K562 (cell line): ENCODE results near the gene EGFL7. TPM values are rescaled to one million over a fixed set of nuclear protein-coding genes. Genes with fewer than 3 reads are reported as not detected.

ENCODE experiments used
- ATAC-seq: fragments of 200-7000 bp; cut with Tn5 transposase; 3 replicates; pipeline ENCODE4 v1.9.1; 2020; ENCODE audit warnings: moderate library complexity
- BruUV-seq: library from RNA; stranded (reverse); fragments of 400-500 nt; replicated peaks from 2 replicates; lab custom pipeline; 2021; lab: Mats Ljungman, UMichigan
- CTCF ChIA-PET: fragments of 300-600 bp; formaldehyde crosslinking; extraction: SDS; loops from one replicate; lab custom pipeline; 2021; ENCODE audit warnings: low intra/inter-chr PET ratio; lab: Yijun Ruan, JAX
- POLR2A ChIA-PET: fragments of 300-600, 350-650 bp; sonication (Branson Sonifier 250); formaldehyde crosslinking; extraction: SDS; loops from one replicate; lab custom pipeline; 2021; ENCODE audit warnings: antibody characterized with exemption, inconsistent platforms; lab: Yijun Ruan, JAX
- DNase-seq, 4 experiments: peaks; one replicate each; pipeline versions ENCODE4 v3.0.0 to v3.0.0-alpha.2; 2011 to 2018; ENCODE audit warnings: low spot score in 3 of 4, mixed read lengths in 3 of 4; ENCODE audit errors: extremely low read depth in 1 of 4
- FAIRE-seq: peaks from 2 replicates; lab custom pipeline; 2011; peaks lifted over from hg19 to GRCh38; lab: Jason Lieb, UNC
- H2AFZ ChIP-seq: 2 replicates; pipeline ENCODE4 v1.6.0; 2011; ENCODE audit warnings: low read depth, low read length, control low read depth, inconsistent platforms
- H3K27ac ChIP-seq: fragments of 200-600 bp; 3 replicates; pipeline ENCODE4 v1.8.0; 2011; ENCODE audit warnings: low read depth, mild to moderate bottlenecking, control low read depth, inconsistent platforms, low read length, moderate library complexity, mixed read lengths; ENCODE audit errors: extremely low read depth
- H3K27me3 ChIP-seq, 2 experiments: fragments of 300-600 bp in 1 of 2; 2 replicates in 1 of 2; 3 replicates in 1 of 2; pipeline versions ENCODE4 v1.6.0 to v1.8.0; 2011; ENCODE audit warnings: inconsistent platforms in 2 of 2, low read length in 2 of 2, mild to moderate bottlenecking in 1 of 2, mixed read lengths in 1 of 2, moderate library complexity in 1 of 2; ENCODE audit not compliant: control insufficient read depth in 2 of 2, insufficient read depth in 2 of 2
- H3K36me3 ChIP-seq: fragments of 300-600 bp; 3 replicates; pipeline ENCODE4 v1.8.0; 2011; ENCODE audit warnings: mild to moderate bottlenecking, low read length, inconsistent platforms; ENCODE audit not compliant: control insufficient read depth, insufficient read depth
- H3K4me1 ChIP-seq, 2 experiments: fragments of 200-600 bp in 1 of 2; replicated peaks in 1 of 2; 2 replicates in 1 of 2; 3 replicates in 1 of 2; pipeline versions ENCODE4 v1.5.1 to v1.8.0; 2011; ENCODE audit warnings: inconsistent platforms in 2 of 2, low read length in 2 of 2, mild to moderate bottlenecking in 1 of 2, mixed read lengths in 1 of 2, moderate library complexity in 1 of 2; ENCODE audit not compliant: control insufficient read depth in 2 of 2, insufficient read depth in 2 of 2
- H3K4me2 ChIP-seq: 2 replicates; pipeline ENCODE4 v1.6.1; 2011; ENCODE audit warnings: low read length, control low read depth, inconsistent platforms, mixed read lengths; ENCODE audit not compliant: insufficient read depth
- H3K4me3 ChIP-seq: fragments of 200-600 bp; sonication (generic), shearing (Covaris generic); 2 replicates; pipeline ENCODE4 v1.5.1; 2016; ENCODE audit warnings: control low read depth, inconsistent platforms
- H3K79me2 ChIP-seq: fragments of 200-600 bp; 3 replicates; pipeline ENCODE4 v1.8.0; 2011; ENCODE audit warnings: low read length, inconsistent platforms; ENCODE audit not compliant: control insufficient read depth, insufficient read depth
- H3K9ac ChIP-seq, 2 experiments: 2 replicates each; pipeline versions ENCODE4 v1.6.0 to v1.6.1; 2011; ENCODE audit warnings: low read depth in 2 of 2, low read length in 2 of 2, control low read depth in 1 of 2, inconsistent platforms in 1 of 2, mild to moderate bottlenecking in 1 of 2, mixed read lengths in 1 of 2; ENCODE audit not compliant: insufficient read depth in 1 of 2
- H3K9me1 ChIP-seq: one replicate; pipeline ENCODE4 v1.6.0; 2011; ENCODE audit warnings: inconsistent platforms, mild to moderate bottlenecking, low read length, moderate library complexity; ENCODE audit not compliant: control insufficient read depth, insufficient read depth
- H3K9me3 ChIP-seq: replicated peaks from 2 replicates; pipeline ENCODE4 v1.5.1; 2011; ENCODE audit warnings: low read depth, low read length, inconsistent platforms; ENCODE audit not compliant: control insufficient read depth, insufficient read depth
- H4K20me1 ChIP-seq: replicated peaks from 2 replicates; pipeline ENCODE4 v1.6.1; 2011; ENCODE audit warnings: low read length, inconsistent platforms, mixed read lengths; ENCODE audit not compliant: control insufficient read depth, insufficient read depth
- ATF7 ChIP-seq: fragments of 450-650 bp; IDR thresholded peaks from 2 replicates; pipeline ENCODE4 v1.7.1; 2014; ENCODE audit warnings: mild to moderate bottlenecking, moderate library complexity
- EHMT2 ChIP-seq: fragments of 450-650 bp; IDR thresholded peaks from 2 replicates; pipeline ENCODE4 v1.6.1; 2018; ENCODE audit warnings: antibody characterized with exemption
- HES1 ChIP-seq: fragments of 450-650 bp; IDR thresholded peaks from 2 replicates; pipeline ENCODE4 v1.6.1; 2016; ENCODE audit warnings: low read depth, mild to moderate bottlenecking, moderate library complexity
- MXD1 ChIP-seq: fragments of 250-450 bp; sonication (Bioruptor Pico); IDR thresholded peaks from 2 replicates; pipeline ENCODE4 v1.8.0; 2021; ENCODE audit warnings: borderline replicate concordance, mild to moderate bottlenecking, moderate library complexity; ENCODE audit not compliant: poor library complexity, severe bottlenecking
- NR1H2 ChIP-seq: sonication (generic); formaldehyde crosslinking; IDR thresholded peaks from 2 replicates; pipeline ENCODE4 v1.4.0; 2020; ENCODE audit warnings: mild to moderate bottlenecking, missing genetic modification reagents
- PCBP1 ChIP-seq: fragments of 200-400 bp; formaldehyde crosslinking; IDR thresholded peaks from 2 replicates; pipeline ENCODE4 v1.6.1; 2018; ENCODE audit warnings: mild to moderate bottlenecking, low read depth, low read length; ENCODE audit not compliant: poor library complexity, severe bottlenecking
- POLR2G ChIP-seq: fragments of 200-400 bp; formaldehyde crosslinking; IDR thresholded peaks from 2 replicates; pipeline ENCODE4 v1.6.1; 2017; ENCODE audit warnings: low read depth, mild to moderate bottlenecking, antibody characterized with exemption, low read length, moderate library complexity
- SNIP1 ChIP-seq: fragments of 450-650 bp; IDR thresholded peaks from 2 replicates; pipeline ENCODE4 v1.7.1; 2017; ENCODE audit warnings: low read depth, mild to moderate bottlenecking
- ZBTB8A ChIP-seq: fragments of 450-650 bp; IDR thresholded peaks from 2 replicates; pipeline ENCODE4 v1.6.1; 2018; ENCODE audit warnings: mild to moderate bottlenecking, moderate library complexity; ENCODE audit not compliant: partially characterized antibody
- ZBTB9 ChIP-seq: fragments of 450-650 bp; formaldehyde crosslinking; IDR thresholded peaks from 2 replicates; pipeline ENCODE4 v1.4.0; 2020; ENCODE audit warnings: mild to moderate bottlenecking, moderate library complexity
- ZNF175 ChIP-seq: fragments of 200-800 bp; sonication (Bioruptor generic); IDR thresholded peaks from 2 replicates; pipeline ENCODE4 v1.6.1; 2016; ENCODE audit warnings: low read depth, mild to moderate bottlenecking, missing genetic modification characterization, missing compliant biosample characterization
- ZNF444 ChIP-seq: fragments of 250-450 bp; sonication (Bioruptor Pico); IDR thresholded peaks from 2 replicates; pipeline ENCODE4 v1.4.0; 2020; ENCODE audit warnings: mild to moderate bottlenecking, moderate library complexity
- WGBS: fragments of 100-300 bp; shearing (Covaris generic); methylation state at CpG from one replicate; pipeline ENCODE4 v1.1.6; 2016; ENCODE audit warnings: low coverage, mixed read lengths; ENCODE audit not compliant: insufficient coverage; ENCODE audit errors: missing lambda C conversion rate; 5-methylcytosine and 5-hydroxymethylcytosine counted together
- in situ Hi-C: fragments of 300-500 bp; cut with MboI; formaldehyde crosslinking; loops from 4 replicates; pipeline ENCODE4 v1.15.0; 2018; ENCODE audit warnings: inconsistent platforms, mixed read lengths
- intact Hi-C: fragments of 100-400 bp; cut with micrococcal nuclease; formaldehyde crosslinking; loops from 2 replicates; pipeline ENCODE4 v1.14.2; 2022
- polyA plus RNA-seq, 8 experiments: library from polyadenylated mRNA; depleted of rRNA in 4 of 8; stranded (reverse) in 5 of 8; unstranded in 3 of 8; fragments of >200 nt; fragmentation: Nextera tagmentation in 2 of 8; fragmentation: Illumina TruSeq in 1 of 8; extraction: Ambion mirVana in 2 of 8; extraction: Trizol in 1 of 8; gene quantifications; 2 replicates each; pipeline versions ENCODE4 v1.2.1 to v1.2.3, GENCODE V29; 2011 to 2014; ENCODE audit warnings: inconsistent platforms in 1 of 8, missing spikeins in 1 of 8
- total RNA-seq, 7 experiments: library from RNA; depleted of rRNA in 6 of 7; stranded (reverse); fragments of >200 nt in 6 of 7; fragmentation: Illumina TruSeq in 2 of 7; extraction: Trizol in 2 of 7; gene quantifications; 2 replicates each; pipeline versions ENCODE4 v1.2.1 to v1.2.3, GENCODE V29; 2011 to 2021; ENCODE audit warnings: low replicate concordance in 1 of 7
- TF ChIP-seq, protein P1 (sequence below): sonication (generic); formaldehyde crosslinking; IDR thresholded peaks from 2 replicates; pipeline ENCODE4 v1.8.0; 2022; ENCODE audit warnings: mild to moderate bottlenecking, missing genetic modification reagents, borderline replicate concordance

Gene EGFL7
- total and polyA plus RNA-seq, 9 of the 15 experiments (the other 6 are each of a cell fraction or from before 2014, with no cell fraction given) = 1.5 to 286 (median 55.5) TPM

GRCh38 chr9:136719195-136719880 is 56.6 kb downstream of the EGFL7 start:
- Histone ChIP-seq H3K27ac (no peak overlapping the region), H3K9me1 (no peaks in the 10 kb centered on the region), H3K9ac (peak overlapping the region in 1 of 2 experiments; percentile 64; a peak in 1 of 4 replicates), H3K79me2 (peaks cover 11% of the 10 kb centered on the region), H3K4me3 (no peak overlapping the region), H3K36me3 (peaks cover 40% of the 10 kb centered on the region; the same call in 2 of the 3 replicates), H3K27me3 (no peaks in the 10 kb centered on the region), H4K20me1 (peaks cover 28% of the 10 kb centered on the region), H3K9me3 (no peaks in the 10 kb centered on the region), H2AFZ (no peak overlapping the region), H3K4me1 (peaks cover 0 to 83% of the 10 kb centered on the region in 2 experiments; a peak in 3 of 5 replicates), H3K4me2 (no peak overlapping the region)
- ChIA-PET CTCF (no interaction called here), POLR2A (interaction anchor here (0.6 to 1.6 kb wide), 4 partner anchors 9 to 816 kb away, joined by 3 to 6 read pairs (median 4); no protein-coding TSS in a partner anchor)
- intact Hi-C loops = no loop called here
- FAIRE-seq = no peak
- no TSS peak for BruUV-seq
- 63% methylated on average over 14 of the region's 24 CpGs for WGBS
- ATAC-seq = peak; percentile 19
- in situ Hi-C loops = no loop called here
- no peak for DNase-seq
- no peak for TF ChIP-seq SNIP1
- TF ChIP-seq ZBTB9 (CRISPR knock-in tag) = no peak
- TF ChIP-seq POLR2G = peak; percentile 68; the same call in 1 of the 2 replicates
- TF ChIP-seq EHMT2 = no peak
- TF ChIP-seq, protein P1, sequence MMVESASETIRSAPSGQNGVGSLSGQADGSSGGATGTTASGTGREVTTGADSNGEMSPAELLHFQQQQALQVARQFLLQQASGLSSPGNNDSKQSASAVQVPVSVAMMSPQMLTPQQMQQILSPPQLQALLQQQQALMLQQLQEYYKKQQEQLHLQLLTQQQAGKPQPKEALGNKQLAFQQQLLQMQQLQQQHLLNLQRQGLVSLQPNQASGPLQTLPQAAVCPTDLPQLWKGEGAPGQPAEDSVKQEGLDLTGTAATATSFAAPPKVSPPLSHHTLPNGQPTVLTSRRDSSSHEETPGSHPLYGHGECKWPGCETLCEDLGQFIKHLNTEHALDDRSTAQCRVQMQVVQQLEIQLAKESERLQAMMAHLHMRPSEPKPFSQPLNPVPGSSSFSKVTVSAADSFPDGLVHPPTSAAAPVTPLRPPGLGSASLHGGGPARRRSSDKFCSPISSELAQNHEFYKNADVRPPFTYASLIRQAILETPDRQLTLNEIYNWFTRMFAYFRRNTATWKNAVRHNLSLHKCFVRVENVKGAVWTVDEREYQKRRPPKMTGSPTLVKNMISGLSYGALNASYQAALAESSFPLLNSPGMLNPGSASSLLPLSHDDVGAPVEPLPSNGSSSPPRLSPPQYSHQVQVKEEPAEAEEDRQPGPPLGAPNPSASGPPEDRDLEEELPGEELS (CRISPR knock-in tag) = no peak
- TF ChIP-seq ZNF175 = no peak
- no peak for TF ChIP-seq ZBTB8A
- TF ChIP-seq MXD1 (CRISPR knock-in tag) = no peak
- no peak for TF ChIP-seq HES1
- no peak for TF ChIP-seq ATF7
- TF ChIP-seq NR1H2 = no peak
- TF ChIP-seq ZNF444 (CRISPR knock-in tag) = no peak
- TF ChIP-seq PCBP1 = peak; percentile 1
